GM18867 (cell line): ENCODE measurements around the gene VAMP2.
A peak's percentile ranks its signal among the peaks of the same experiment; 100 is the strongest.

Experiments used
- ATAC-seq: cut with Tn5 transposase; IDR thresholded peaks from one replicate; pipeline ENCODE4 v1.9.1; 2021; ENCODE audit warnings: mild to moderate bottlenecking, moderate library complexity; ENCODE audit not compliant: unreplicated experiment

VAMP2 gene

DNA sequence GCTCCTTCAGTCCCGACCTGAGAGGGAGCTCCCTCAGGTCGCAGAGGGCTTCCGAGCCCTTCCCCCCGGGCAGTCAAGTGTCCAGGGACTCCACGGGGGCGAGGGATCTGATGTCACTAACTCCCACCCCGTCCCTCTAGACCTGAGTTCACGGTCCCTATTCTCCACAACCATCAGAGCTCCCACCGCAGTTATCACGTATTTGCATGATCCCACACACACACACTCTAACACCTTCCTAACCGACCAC lies 6.8 kb downstream of the VAMP2 start:
- ATAC-seq = no peak

DNA sequence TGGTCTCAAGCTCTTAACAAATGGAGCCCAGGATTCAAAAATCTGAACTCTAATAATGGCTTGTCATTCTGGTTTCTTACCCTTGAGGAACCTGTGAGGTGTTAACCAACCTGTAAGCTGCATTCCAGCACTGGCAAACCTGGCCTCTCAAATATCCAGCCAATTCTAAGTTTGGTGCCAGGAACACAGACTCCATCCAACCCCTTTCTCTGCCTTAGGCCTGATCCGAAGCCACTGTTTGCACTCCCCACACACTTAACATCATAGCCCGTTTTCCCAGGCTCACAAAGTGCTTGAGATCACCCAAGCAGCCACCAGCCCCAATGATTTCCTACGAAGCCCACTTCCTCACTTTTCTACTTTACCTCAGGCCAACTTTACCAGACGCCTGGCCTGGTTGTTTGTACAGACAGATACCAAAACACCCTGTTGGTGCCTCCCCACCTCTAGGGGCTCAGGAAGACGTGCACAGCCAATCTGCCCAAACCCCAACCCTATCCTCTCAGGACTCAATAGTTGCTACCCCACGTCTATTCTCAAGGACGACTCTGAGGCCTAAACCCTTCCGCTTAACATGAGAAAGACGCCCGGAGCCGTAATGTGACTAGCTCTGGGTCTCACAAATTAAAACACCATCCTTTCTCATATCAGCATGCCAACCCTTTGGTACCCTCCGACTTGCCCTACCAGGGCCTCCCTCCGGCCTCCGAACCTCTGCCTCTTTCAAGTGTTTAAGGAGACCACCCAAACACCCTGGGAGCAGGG lies 7.3 kb downstream of the VAMP2 start:
- ATAC-seq = no peak

GRCh38 chr17:8154608-8155155 lies 8.1 kb downstream of the VAMP2 start:
- ATAC-seq = no peak

GRCh38 chr17:8153957-8154607 lies 8.7 kb downstream of the VAMP2 start:
- ATAC-seq = no peak

GRCh38 chr17:8153525-8153956 lies 9.2 kb downstream of the VAMP2 start:
- no peak for ATAC-seq

- no peak for ATAC-seq
Measured at GRCh38 chr17:8153031-8153451, 9.7 kb downstream of the VAMP2 start.

GRCh38 chr17:8152112-8152775 lies 10.5 kb downstream of the VAMP2 start, which contains the start of gene PER1:
PER1 (minus strand) TSS chr17:8152404; CDS start chr17:8150706, 1,698 bp downstream.
- no peak for ATAC-seq

DNA sequence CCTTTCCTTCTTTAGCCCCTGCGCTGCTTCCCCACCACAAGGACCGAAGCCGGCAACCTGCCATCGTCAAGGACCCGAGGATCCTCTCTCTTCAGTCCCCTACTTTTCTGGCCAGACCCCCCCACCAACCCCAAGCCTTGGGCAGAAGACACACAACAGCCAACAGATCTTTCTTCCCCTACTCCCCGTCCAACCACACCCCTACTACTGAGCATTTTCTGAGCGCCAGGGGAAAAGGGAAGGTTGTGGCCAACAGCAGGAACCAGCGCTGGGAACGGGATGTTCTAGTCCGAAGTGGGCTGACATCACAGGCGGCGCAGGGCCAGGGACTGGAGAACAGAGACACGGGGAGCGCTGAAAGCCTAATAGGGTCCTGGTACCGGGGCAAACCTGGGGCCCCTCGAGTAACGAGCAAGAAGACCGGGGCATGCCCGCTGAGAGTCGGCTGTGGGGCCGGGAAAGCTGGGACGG lies 11.1 kb downstream of the VAMP2 start:
- ATAC-seq = no peak

DNA sequence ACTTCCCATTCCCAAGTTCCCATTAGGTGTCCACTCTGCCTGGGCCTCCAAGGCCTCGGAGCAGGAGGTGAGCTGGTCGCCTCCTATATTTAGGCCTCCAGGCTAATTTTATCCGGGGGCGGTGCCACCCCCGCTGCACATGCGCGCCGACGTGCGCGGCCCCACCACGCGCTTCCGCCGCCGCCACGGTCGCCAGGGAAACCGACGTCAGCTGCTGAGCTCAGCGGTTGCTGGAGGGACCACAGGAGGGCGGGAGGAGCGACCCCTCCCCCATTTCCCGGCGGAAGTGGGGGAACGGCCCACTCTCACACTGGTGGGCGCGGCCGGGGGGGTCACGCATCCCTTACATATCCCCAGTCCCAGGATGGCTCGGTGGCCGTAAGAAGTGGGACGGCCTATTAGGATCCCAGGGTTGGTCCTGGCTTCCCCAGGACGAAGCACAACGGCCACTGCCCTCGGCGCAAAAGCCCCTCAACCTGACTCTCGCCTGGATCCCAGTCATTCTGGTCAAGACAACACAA lies 11.6 kb downstream of the VAMP2 start:
- ATAC-seq = peak; percentile 48

- no peak for ATAC-seq
Measured at GRCh38 chr17:8150194-8151119, 12.3 kb downstream of the VAMP2 start.

GRCh38 chr17:8149419-8150193 lies 13.1 kb downstream of the VAMP2 start:
- no peak for ATAC-seq

GRCh38 chr17:8148560-8148959 lies 14.2 kb downstream of the VAMP2 start:
- no peak for ATAC-seq

GRCh38 chr17:8147805-8148404 lies 14.8 kb downstream of the VAMP2 start:
- ATAC-seq = no peak

- ATAC-seq = no peak
Measured at GRCh38 chr17:8147141-8147804, 15.5 kb downstream of the VAMP2 start.

GRCh38 chr17:8146381-8147140 lies 16.2 kb downstream of the VAMP2 start:
- ATAC-seq = no peak

DNA sequence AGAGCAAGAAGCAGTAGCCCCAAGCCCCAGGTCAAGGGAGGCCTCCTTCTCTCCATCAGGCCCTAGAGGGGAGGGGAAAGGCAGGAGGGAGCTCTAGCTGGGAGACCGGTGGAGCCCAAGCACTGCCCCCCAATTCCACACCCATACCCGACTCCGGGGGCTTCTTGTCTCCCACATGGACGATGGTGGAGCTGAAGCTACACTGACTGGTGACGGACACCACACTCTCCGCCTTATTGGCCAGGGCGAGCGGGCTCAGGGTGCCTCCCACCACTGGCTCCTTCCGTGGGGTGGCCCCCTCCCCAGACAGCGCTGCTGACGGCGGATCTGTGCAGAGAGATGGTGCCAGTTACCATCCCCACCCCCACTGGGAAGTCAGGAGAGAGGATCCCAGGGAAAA lies 16.9 kb downstream of the VAMP2 start:
- ATAC-seq = no peak

DNA sequence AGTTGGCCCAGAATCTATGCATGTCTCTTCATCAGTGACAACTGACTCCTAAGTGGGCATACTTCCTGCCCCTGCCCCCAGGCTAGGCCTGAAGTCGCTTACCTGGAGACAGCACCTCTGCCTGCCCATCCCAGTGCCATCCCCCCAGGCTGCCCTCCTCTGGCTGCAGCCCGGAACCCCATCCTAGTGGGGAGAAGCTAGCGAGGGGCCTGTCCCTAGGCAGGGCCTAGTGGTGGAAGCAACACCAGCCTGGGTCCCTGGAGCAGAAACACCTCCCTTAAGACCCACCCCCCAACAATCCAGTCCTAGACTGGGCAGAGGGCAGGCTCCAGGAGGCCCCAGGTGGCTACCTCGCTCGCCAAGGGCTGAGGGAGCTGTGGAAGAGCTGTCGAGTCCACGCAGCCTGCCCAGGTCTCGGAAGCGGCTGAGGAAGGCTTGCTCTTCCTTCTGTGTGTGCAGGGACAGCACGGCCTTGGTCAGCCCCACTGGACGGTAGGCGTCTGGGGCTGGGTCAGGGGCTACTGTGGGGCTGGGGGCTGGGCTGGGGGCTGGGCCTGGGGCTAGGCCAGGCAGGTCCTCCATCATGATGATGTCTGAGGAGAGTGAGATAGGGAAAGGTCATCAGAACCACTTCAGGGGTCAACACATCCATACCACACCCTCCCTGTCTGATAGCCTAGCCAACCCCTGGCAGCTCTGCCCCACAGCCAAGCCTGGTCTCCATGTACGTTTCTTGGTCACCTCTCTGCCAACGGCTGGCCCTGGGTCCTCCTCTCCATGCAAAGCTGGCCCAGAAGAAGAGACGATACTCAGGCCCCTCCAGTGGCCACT lies 18.1 kb downstream of the VAMP2 start:
- no peak for ATAC-seq
